ENCODE measurements around the gene OSBPL7. TPM values are rescaled to one million over a fixed set of nuclear protein-coding genes. Genes with fewer than 3 reads are reported as not detected.

OSBPL7 gene
- total RNA-seq, 2 donors from 2014 or later = 18.2 to 42.2 TPM

DNA sequence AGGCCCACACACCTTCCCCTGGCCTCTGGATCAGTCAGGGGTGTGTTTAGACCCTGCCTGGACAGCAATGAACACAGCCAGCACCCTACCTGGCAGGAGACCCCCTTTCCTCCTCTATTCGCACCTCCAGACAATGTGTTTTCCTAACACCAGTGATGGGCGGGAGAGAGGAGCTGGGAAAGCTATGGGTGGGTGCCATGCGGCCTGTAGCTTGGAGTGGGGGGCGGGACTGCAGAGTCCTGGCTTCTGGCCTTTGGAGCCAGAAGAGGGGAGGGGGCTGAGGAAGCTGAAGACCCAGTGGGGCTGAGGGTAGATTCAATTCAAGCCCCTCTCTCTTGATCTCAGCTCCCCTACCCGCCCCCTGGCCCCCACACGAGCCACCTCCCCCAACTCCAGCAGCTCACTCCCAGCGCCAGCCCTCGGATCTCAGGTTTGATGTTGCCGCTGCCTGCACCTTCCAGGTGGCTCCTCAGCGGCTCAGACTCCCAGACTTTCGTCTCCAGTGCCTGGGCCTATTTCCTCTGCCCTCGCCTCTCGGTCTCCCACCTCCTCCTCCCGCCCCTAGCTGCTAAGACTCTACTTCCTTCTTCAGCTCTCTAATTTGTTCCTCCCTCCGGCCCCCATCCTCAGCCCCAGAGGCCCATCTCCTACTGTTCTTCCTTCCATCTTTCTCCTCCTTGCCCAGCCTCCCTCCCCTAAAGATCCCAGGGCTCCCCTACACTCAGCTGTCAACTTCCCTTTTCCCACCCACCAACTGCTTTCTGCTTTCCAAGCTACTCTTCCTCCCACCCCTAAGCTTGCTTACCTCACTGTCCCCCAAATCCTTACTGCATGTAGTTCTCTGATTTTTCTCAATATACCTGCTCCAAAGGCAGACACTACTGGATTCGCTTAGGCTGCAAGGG, 36.2 kb upstream of the OSBPL7 start:
- no peak for ATAC-seq
- TF ChIP-seq, protein P1, sequence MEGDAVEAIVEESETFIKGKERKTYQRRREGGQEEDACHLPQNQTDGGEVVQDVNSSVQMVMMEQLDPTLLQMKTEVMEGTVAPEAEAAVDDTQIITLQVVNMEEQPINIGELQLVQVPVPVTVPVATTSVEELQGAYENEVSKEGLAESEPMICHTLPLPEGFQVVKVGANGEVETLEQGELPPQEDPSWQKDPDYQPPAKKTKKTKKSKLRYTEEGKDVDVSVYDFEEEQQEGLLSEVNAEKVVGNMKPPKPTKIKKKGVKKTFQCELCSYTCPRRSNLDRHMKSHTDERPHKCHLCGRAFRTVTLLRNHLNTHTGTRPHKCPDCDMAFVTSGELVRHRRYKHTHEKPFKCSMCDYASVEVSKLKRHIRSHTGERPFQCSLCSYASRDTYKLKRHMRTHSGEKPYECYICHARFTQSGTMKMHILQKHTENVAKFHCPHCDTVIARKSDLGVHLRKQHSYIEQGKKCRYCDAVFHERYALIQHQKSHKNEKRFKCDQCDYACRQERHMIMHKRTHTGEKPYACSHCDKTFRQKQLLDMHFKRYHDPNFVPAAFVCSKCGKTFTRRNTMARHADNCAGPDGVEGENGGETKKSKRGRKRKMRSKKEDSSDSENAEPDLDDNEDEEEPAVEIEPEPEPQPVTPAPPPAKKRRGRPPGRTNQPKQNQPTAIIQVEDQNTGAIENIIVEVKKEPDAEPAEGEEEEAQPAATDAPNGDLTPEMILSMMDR (IDR thresholded peaks at IDR 0.05) = no peak
- no peak for TF ChIP-seq POLR2A (IDR thresholded peaks at IDR 0.05)
- no peak for DNase-seq
- no peak overlapping the region for H3K27ac ChIP-seq
- H3K36me3 ChIP-seq (replicated peaks in 1 of 2; ENCODE audit: insufficient read depth in 1 of 2, low read depth in 2 of 2) = no peaks in the 10 kb centered on the region
- no peaks in the 10 kb centered on the region for H3K4me1 ChIP-seq
- H3K4me3 ChIP-seq = no peak overlapping the region
- 78 to 88% methylated on average over 15 of the region's 16 CpGs for WGBS, 2 donors
- intact Hi-C loops (cut with DNase I) = no loop called here
- no peaks in the 10 kb centered on the region for H3K9me3 ChIP-seq
- peaks cover 0 to 2% of the 10 kb centered on the region in 2 donors for H3K27me3 ChIP-seq

DNA sequence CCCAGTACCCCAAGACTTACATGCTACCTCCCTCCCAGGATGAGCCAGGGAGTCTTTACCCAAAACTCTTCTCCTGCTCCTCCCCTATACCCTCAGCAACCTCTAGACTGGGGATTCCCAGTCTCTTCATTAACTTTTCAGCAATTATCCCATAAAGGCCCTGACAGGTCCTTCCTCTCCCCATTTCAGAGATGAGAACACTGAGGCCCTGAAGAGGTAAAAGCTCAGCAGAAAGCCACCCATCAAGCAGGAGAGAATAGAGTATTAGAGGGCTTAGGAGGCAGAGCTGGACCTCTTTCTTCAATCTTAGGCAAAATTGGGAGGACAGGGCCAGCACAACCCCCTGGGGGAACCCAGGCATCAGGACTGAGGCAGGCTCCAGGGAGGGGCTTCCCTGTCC, 35.2 kb upstream of the OSBPL7 start:
- no peak for TF ChIP-seq POLR2A (IDR thresholded peaks at IDR 0.05)
- TF ChIP-seq, protein P1 (IDR thresholded peaks at IDR 0.05) = no peak
- ATAC-seq (no peak), DNase-seq (no peak)
- Histone ChIP-seq H3K36me3 (replicated peaks in 1 of 2; ENCODE audit: insufficient read depth in 1 of 2, low read depth in 2 of 2) (no peaks in the 10 kb centered on the region), H3K27ac (no peak overlapping the region), H3K4me1 (peaks cover 5% of the 10 kb centered on the region), H3K27me3 (peaks cover 0 to 12% of the 10 kb centered on the region in 2 donors), H3K4me3 (no peak overlapping the region), H3K9me3 (no peaks in the 10 kb centered on the region)
- intact Hi-C loops (cut with DNase I) = no loop called here

GRCh38 chr17:47855737-47856136, 34.1 kb upstream of the OSBPL7 start:
- no peaks in the 10 kb centered on the region for H3K36me3 ChIP-seq (replicated peaks in 1 of 2; ENCODE audit: insufficient read depth in 1 of 2, low read depth in 2 of 2)
- peaks cover 0 to 13% of the 10 kb centered on the region in 2 donors for H3K27me3 ChIP-seq
- H3K4me1 ChIP-seq = peaks cover 14% of the 10 kb centered on the region
- H3K9me3 ChIP-seq = no peaks in the 10 kb centered on the region
- intact Hi-C loops (cut with DNase I) = no loop called here
- no peak overlapping the region for H3K4me3 ChIP-seq
- TF ChIP-seq, protein P1 (IDR thresholded peaks at IDR 0.05) = no peak
- TF ChIP-seq POLR2A (IDR thresholded peaks at IDR 0.05) = no peak
- no peak for ATAC-seq
- 38 to 52% methylated on average over 3 of the region's 3 CpGs for WGBS, 2 donors
- DNase-seq = no peak
- no peak overlapping the region for H3K27ac ChIP-seq

DNA sequence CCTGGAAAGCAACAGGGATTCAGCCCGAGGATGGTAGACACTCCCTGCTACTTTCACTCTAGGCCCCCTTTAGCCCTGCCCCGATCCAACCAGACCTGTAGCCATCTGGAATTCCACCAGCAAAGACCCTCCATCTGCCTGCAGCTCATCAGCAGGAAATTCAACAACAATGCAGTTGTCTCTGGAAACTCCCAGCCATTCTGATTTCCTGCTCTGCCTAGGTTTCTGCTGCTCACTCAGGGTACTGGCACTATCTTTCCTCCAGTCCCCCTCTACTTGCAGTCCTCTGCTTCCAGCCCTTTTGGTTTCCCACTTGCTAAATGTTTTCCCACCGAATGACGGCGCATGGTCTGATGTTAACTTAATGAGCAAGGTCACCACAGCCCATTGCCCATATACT, 32.0 kb upstream of the OSBPL7 start:
- no peaks in the 10 kb centered on the region for H3K9me3 ChIP-seq
- H3K27me3 ChIP-seq = peaks cover 0 to 13% of the 10 kb centered on the region in 2 donors
- no peak overlapping the region for H3K27ac ChIP-seq
- no peak for ATAC-seq
- intact Hi-C loops (cut with DNase I) = no loop called here
- peaks cover 20% of the 10 kb centered on the region for H3K4me1 ChIP-seq
- no peaks in the 10 kb centered on the region for H3K36me3 ChIP-seq (replicated peaks in 1 of 2; ENCODE audit: insufficient read depth in 1 of 2, low read depth in 2 of 2)
- TF ChIP-seq POLR2A (IDR thresholded peaks at IDR 0.05) = no peak
- TF ChIP-seq, protein P1 (IDR thresholded peaks at IDR 0.05) = no peak
- WGBS, 2 donors = 15 to 33% methylated on average over 5 of the region's 5 CpGs
- DNase-seq = no peak
- H3K4me3 ChIP-seq = no peak overlapping the region

All from body of pancreas (tissue), 4 donors.